NCI-H526 (cell line): ENCODE measurements around the gene PAGE2.
A peak's percentile ranks its signal among the peaks of the same experiment; 100 is the strongest.
"Not testable (repeated sequence)": the region's sequence is repeated elsewhere in the genome, so short reads cannot be mapped to it uniquely, and the experiment has no call there.

ENCODE experiments used
- DNase-seq, 2 experiments: peaks; one replicate each; lab custom pipeline; 2025; lab: John Stamatoyannopoulos, UW

PAGE2 gene

GRCh38 chrX:55123900-55124299 lies 35.1 kb downstream of the PAGE2 start:
- DNase-seq, result no peak

- DNase-seq, result no peak
Measured at GRCh38 chrX:55127692-55128091, 38.9 kb downstream of the PAGE2 start.

- DNase-seq, result no peak
Measured at GRCh38 chrX:55129361-55129760, 40.5 kb downstream of the PAGE2 start.

- no peak for DNase-seq
Measured at GRCh38 chrX:55130481-55130880, 41.7 kb downstream of the PAGE2 start.

- DNase-seq, result no peak
Measured at GRCh38 chrX:55132416-55132815, 43.6 kb downstream of the PAGE2 start.

GRCh38 chrX:55135171-55135570 lies 46.4 kb downstream of the PAGE2 start:
- DNase-seq, result peak in 1 of 2 experiments; percentile 51

- DNase-seq, result not testable (repeated sequence)
Measured at GRCh38 chrX:55140800-55141199, 52.0 kb downstream of the PAGE2 start.
